Measurements from ENCODE around the gene SCN1B. TPM values are rescaled to one million over a fixed set of nuclear protein-coding genes. Genes with fewer than 3 reads are reported as not detected.
A peak's percentile ranks its signal among the peaks of the same experiment; 100 is the strongest.
"Not testable (repeated sequence)": the region's sequence is repeated elsewhere in the genome, so short reads cannot be mapped to it uniquely, and the experiment has no call there.

Gene SCN1B
- total RNA-seq (2012; rRNA removed) = 0.76 and 0.87 TPM in 2 replicates

GRCh38 chr19:35030257-35031071, at the start of gene SCN1B:
Gene SCN1B, plus strand, starts transcription at chr19:35030470. Its CDS starts 351 bp downstream, at chr19:35030821.
- Histone ChIP-seq H3K4me1 (ENCODE audit: control insufficient read depth, insufficient read depth, low read length) (peaks cover 5% of the 10 kb centered on the region), H3K9ac (ENCODE audit: low read depth, low read length) (peak within 1 kb of the TSS; percentile 47), H3K4me3 (ENCODE audit: low read length) (peak within 1 kb of the TSS; percentile 69), H3K9me3 (replicated peaks; ENCODE audit: low read length) (no peaks in the 10 kb centered on the region), H3K27me3 (ENCODE audit: control insufficient read depth, insufficient read depth, low read length) (no peaks in the 10 kb centered on the region), H3K4me2 (ENCODE audit: low read length) (peak within 1 kb of the TSS; percentile 79), H3K36me3 (ENCODE audit: insufficient read depth, low read length) (peaks cover 25% of the 10 kb centered on the region)

DNA sequence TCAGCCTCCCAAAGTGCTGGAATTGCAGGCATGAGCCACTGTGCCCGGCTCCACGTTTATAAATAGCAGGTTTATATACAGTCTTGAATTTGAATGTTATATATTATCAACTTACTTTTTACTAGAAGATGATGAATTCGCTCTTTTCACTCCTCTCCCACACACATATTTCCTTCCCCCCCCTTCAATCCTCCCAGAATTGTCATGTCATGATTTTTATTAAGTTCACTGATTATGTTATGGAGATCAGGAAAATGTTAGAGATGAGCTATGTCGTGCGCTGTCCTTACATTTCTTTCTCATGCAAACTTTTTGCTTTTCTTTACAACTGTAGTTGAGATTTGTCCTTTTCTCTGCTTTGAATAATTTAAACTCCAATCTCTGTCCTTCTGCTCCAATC, 48.0 kb upstream of the SCN1B start:
- no peak overlapping the region for H3K4me2 ChIP-seq (ENCODE audit: low read length)
- H3K4me1 ChIP-seq (ENCODE audit: control insufficient read depth, insufficient read depth, low read length) = no peaks in the 10 kb centered on the region
- H3K36me3 ChIP-seq (ENCODE audit: insufficient read depth, low read length) = no peaks in the 10 kb centered on the region
- H3K9ac ChIP-seq (ENCODE audit: low read depth, low read length) = no peak overlapping the region
- peaks cover 12% of the 10 kb centered on the region for H3K27me3 ChIP-seq (ENCODE audit: control insufficient read depth, insufficient read depth, low read length)
- H3K4me3 ChIP-seq (ENCODE audit: low read length) = no peak overlapping the region
- H3K9me3 ChIP-seq (replicated peaks; ENCODE audit: low read length) = no peaks in the 10 kb centered on the region

- H3K36me3 ChIP-seq (ENCODE audit: insufficient read depth, low read length) = no peaks in the 10 kb centered on the region
- no peak overlapping the region for H3K9ac ChIP-seq (ENCODE audit: low read depth, low read length)
- peaks cover 12% of the 10 kb centered on the region for H3K27me3 ChIP-seq (ENCODE audit: control insufficient read depth, insufficient read depth, low read length)
- H3K4me2 ChIP-seq (ENCODE audit: low read length) = no peak overlapping the region
- H3K9me3 ChIP-seq (replicated peaks; ENCODE audit: low read length) = no peaks in the 10 kb centered on the region
- no peaks in the 10 kb centered on the region for H3K4me1 ChIP-seq (ENCODE audit: control insufficient read depth, insufficient read depth, low read length)
- H3K4me3 ChIP-seq (ENCODE audit: low read length) = no peak overlapping the region
These were observed 46.5 kb upstream of the SCN1B start for GRCh38 chr19:34983786-34984185.

- no peaks in the 10 kb centered on the region for H3K4me1 ChIP-seq (ENCODE audit: control insufficient read depth, insufficient read depth, low read length)
- H3K4me3 ChIP-seq (ENCODE audit: low read length) = no peak overlapping the region
- peaks cover 9% of the 10 kb centered on the region for H3K27me3 ChIP-seq (ENCODE audit: control insufficient read depth, insufficient read depth, low read length)
- no peak overlapping the region for H3K9ac ChIP-seq (ENCODE audit: low read depth, low read length)
- H3K36me3 ChIP-seq (ENCODE audit: insufficient read depth, low read length) = no peaks in the 10 kb centered on the region
- no peak overlapping the region for H3K4me2 ChIP-seq (ENCODE audit: low read length)
- no peaks in the 10 kb centered on the region for H3K9me3 ChIP-seq (replicated peaks; ENCODE audit: low read length)
These were observed 46.0 kb upstream of the SCN1B start for GRCh38 chr19:34984287-34984686.

DNA sequence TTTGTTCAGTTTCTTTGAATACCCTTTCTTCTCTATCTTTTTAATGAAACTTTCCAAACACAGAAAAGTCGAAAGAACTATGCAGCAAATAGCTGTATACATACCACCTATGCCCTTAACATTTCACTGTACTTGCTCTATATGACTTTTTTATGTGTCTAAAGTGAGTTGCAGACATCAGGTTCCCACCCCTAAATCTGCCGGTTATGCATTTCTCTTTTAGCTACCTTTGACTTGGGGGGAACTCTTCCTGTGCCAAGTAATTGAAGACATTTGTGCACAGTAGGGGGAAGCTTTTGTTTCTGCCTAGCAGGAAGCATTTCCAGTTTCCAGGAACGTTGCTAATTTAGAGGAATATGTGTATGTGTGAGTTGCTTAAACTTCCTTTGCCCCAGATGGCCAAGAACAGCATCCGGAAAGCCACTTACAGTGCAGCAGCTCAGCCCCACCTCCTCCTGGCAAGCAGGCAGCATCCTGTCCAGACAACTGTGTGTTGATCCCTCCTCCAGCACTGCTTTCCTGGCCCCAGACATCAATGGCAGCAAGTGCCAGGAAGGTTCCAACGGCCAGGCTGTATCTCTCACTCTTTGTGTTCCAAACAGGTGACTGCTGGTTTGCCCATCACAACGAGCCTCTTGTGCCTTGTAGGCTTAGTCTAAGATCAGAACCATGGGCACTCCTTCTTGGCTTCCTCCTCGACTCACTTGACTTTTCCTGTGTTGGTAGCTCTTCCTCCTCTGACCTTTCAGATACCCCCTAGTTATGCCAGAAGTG, 44.8 kb upstream of the SCN1B start:
- H3K4me2 ChIP-seq (ENCODE audit: low read length) = no peak overlapping the region
- H3K4me1 ChIP-seq (ENCODE audit: control insufficient read depth, insufficient read depth, low read length) = no peaks in the 10 kb centered on the region
- H3K27me3 ChIP-seq (ENCODE audit: control insufficient read depth, insufficient read depth, low read length) = peaks cover 6% of the 10 kb centered on the region
- no peaks in the 10 kb centered on the region for H3K36me3 ChIP-seq (ENCODE audit: insufficient read depth, low read length)
- H3K4me3 ChIP-seq (ENCODE audit: low read length) = no peak overlapping the region
- no peak overlapping the region for H3K9ac ChIP-seq (ENCODE audit: low read depth, low read length)
- no peaks in the 10 kb centered on the region for H3K9me3 ChIP-seq (replicated peaks; ENCODE audit: low read length)

DNA sequence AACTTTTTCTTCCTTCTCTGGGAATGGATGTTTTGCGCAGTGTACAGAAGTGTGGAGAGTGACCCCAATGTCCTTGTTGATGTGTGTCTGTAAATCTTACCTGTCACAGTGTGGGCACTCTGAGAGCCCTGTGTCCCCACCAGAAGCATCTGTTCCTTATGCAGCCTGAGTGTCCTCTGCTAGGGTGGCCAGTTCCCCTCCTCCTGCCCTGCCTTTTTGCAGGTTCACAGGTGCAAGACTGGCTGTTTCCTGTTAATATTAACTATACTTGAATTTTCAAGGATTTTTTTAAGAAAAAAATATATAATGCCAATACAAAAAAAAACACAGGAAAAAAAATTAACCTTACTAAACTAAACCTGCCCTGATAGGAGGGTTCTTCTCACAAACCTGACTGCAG, 42.2 kb upstream of the SCN1B start:
- Histone ChIP-seq H3K9me3 (replicated peaks; ENCODE audit: low read length) (no peaks in the 10 kb centered on the region), H3K27me3 (ENCODE audit: control insufficient read depth, insufficient read depth, low read length) (peaks cover 12% of the 10 kb centered on the region), H3K4me1 (ENCODE audit: control insufficient read depth, insufficient read depth, low read length) (no peaks in the 10 kb centered on the region), H3K4me2 (ENCODE audit: low read length) (no peak overlapping the region), H3K9ac (ENCODE audit: low read depth, low read length) (no peak overlapping the region), H3K36me3 (ENCODE audit: insufficient read depth, low read length) (no peaks in the 10 kb centered on the region), H3K4me3 (ENCODE audit: low read length) (no peak overlapping the region)

- Histone ChIP-seq H3K4me1 (ENCODE audit: control insufficient read depth, insufficient read depth, low read length) (no peaks in the 10 kb centered on the region), H3K36me3 (ENCODE audit: insufficient read depth, low read length) (no peaks in the 10 kb centered on the region), H3K9ac (ENCODE audit: low read depth, low read length) (no peak overlapping the region), H3K9me3 (replicated peaks; ENCODE audit: low read length) (no peaks in the 10 kb centered on the region), H3K27me3 (ENCODE audit: control insufficient read depth, insufficient read depth, low read length) (peaks cover 10% of the 10 kb centered on the region), H3K4me2 (ENCODE audit: low read length) (no peak overlapping the region), H3K4me3 (ENCODE audit: low read length) (no peak overlapping the region)
These were observed 41.0 kb upstream of the SCN1B start for GRCh38 chr19:34989298-34989697.

DNA sequence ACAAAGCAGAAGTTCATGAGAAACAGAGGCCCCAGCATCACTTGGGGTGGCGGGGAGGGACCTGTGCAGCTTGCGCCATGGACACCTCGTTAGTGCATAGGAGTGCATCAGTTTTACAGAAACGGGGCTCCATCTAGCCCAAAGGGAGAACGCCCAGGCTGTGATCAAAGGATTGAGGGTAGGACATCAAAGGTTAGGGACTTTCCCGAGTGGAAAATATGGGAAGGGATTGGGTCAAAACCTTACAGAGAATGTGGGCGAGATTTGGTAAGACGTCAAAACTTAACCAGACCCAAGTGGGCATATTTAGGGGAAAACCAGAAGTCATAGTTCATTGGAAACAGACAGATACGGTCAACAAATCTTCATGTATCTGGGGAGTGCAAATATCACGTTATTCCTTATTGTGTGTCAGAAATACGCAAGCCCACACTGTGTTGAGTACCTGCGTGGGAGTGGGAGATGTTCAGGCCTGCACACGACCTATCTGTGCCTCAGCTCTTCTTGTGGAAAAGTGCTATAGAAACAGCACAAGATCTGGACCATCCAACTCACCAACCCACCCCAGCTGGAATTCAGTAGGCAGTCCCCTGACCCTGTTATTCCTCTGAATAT, 39.6 kb upstream of the SCN1B start:
- Histone ChIP-seq H3K9me3 (replicated peaks; ENCODE audit: low read length) (no peaks in the 10 kb centered on the region), H3K4me1 (ENCODE audit: control insufficient read depth, insufficient read depth, low read length) (peaks cover 8% of the 10 kb centered on the region), H3K36me3 (ENCODE audit: insufficient read depth, low read length) (no peaks in the 10 kb centered on the region), H3K4me3 (ENCODE audit: low read length) (no peak overlapping the region), H3K4me2 (ENCODE audit: low read length) (no peak overlapping the region), H3K9ac (ENCODE audit: low read depth, low read length) (no peak overlapping the region), H3K27me3 (ENCODE audit: control insufficient read depth, insufficient read depth, low read length) (peaks cover 10% of the 10 kb centered on the region)

- H3K9me3 ChIP-seq (replicated peaks; ENCODE audit: low read length) = no peaks in the 10 kb centered on the region
- H3K27me3 ChIP-seq (ENCODE audit: control insufficient read depth, insufficient read depth, low read length) = peaks cover 10% of the 10 kb centered on the region
- no peak overlapping the region for H3K9ac ChIP-seq (ENCODE audit: low read depth, low read length)
- H3K4me2 ChIP-seq (ENCODE audit: low read length) = no peak overlapping the region
- H3K36me3 ChIP-seq (ENCODE audit: insufficient read depth, low read length) = no peaks in the 10 kb centered on the region
- no peak overlapping the region for H3K4me3 ChIP-seq (ENCODE audit: low read length)
- peaks cover 8% of the 10 kb centered on the region for H3K4me1 ChIP-seq (ENCODE audit: control insufficient read depth, insufficient read depth, low read length)
These were observed 38.5 kb upstream of the SCN1B start for GRCh38 chr19:34991542-34992333.

- not testable (repeated sequence) for H3K36me3 ChIP-seq (ENCODE audit: insufficient read depth, low read length); H3K9ac ChIP-seq (ENCODE audit: low read depth, low read length); H3K4me2 ChIP-seq (ENCODE audit: low read length); H3K4me3 ChIP-seq (ENCODE audit: low read length); H3K27me3 ChIP-seq (ENCODE audit: control insufficient read depth, insufficient read depth, low read length); H3K9me3 ChIP-seq (replicated peaks; ENCODE audit: low read length); H3K4me1 ChIP-seq (ENCODE audit: control insufficient read depth, insufficient read depth, low read length)
These were observed 37.7 kb upstream of the SCN1B start for GRCh38 chr19:34992582-34992981.

DNA sequence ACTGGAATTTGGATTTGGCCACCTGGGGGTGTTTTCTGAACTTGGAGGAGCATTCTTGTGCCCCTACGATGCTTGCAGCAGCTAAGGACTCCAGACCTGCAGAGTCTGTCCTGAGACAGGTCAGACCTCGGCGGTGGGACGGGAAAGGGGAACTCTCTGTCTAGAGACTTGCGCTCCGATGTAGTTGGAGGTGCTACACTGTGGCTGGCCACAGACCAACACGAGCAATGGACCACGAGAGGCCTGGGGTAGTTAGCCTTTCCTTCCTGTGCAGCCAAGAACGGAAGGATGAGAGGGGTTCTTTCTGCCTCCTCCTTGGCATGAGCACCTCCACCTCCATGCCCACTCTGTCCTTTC, 36.0 kb upstream of the SCN1B start:
- Histone ChIP-seq H3K36me3 (ENCODE audit: insufficient read depth, low read length) (no peaks in the 10 kb centered on the region), H3K4me2 (ENCODE audit: low read length) (no peak overlapping the region), H3K4me3 (ENCODE audit: low read length) (no peak overlapping the region), H3K9ac (ENCODE audit: low read depth, low read length) (no peak overlapping the region), H3K4me1 (ENCODE audit: control insufficient read depth, insufficient read depth, low read length) (peaks cover 11% of the 10 kb centered on the region), H3K27me3 (ENCODE audit: control insufficient read depth, insufficient read depth, low read length) (peaks cover 10% of the 10 kb centered on the region), H3K9me3 (replicated peaks; ENCODE audit: low read length) (no peaks in the 10 kb centered on the region)

Data from skeletal muscle satellite cell (primary cell).